Body of pancreas (tissue), 4 donors: ENCODE data around the gene MAP7D1. TPM values are rescaled to one million over a fixed set of nuclear protein-coding genes. Genes with fewer than 3 reads are reported as not detected.

Experiments
- ATAC-seq: fragments of 150-250 bp; one replicate; pipeline ENCODE4 v1.9.1; 2016
- DNase-seq, 4 donors: peaks; one replicate each; pipeline ENCODE4 v3.0.0-alpha.2; 2019
- H3K27ac ChIP-seq, 4 donors: fragments of 200-600 bp; sonication (generic); 1 replicate in 3 of 4; 2 replicates in 1 of 4; pipeline versions ENCODE4 v1.5.1 to v1.6.1; 2016 to 2019; ENCODE audit warnings: mild to moderate bottlenecking in 1 of 4, mixed read lengths in 1 of 4, moderate library complexity in 1 of 4
- H3K27me3 ChIP-seq, 2 donors: fragments of 200-600 bp; sonication (generic); one replicate each; pipeline ENCODE4 v1.6.0; 2016; ENCODE audit warnings: mild to moderate bottlenecking in 1 of 2
- H3K36me3 ChIP-seq, 2 donors: fragments of 200-600 bp; sonication (generic); replicated peaks in 1 of 2; 2 replicates each; pipeline ENCODE4 v1.5.1; 2016; ENCODE audit warnings: low read depth in 2 of 2; ENCODE audit not compliant: insufficient read depth in 1 of 2
- H3K4me1 ChIP-seq: fragments of 200-600 bp; sonication (generic); one replicate; pipeline ENCODE4 v1.6.0; 2016
- H3K4me3 ChIP-seq, 2 donors: fragments of 200-600 bp; sonication (generic); 1 replicate in 1 of 2; 2 replicates in 1 of 2; pipeline ENCODE4 v1.5.1; 2016 to 2019
- H3K9me3 ChIP-seq, 3 donors: fragments of 200-600 bp; sonication (generic); 1 replicate in 2 of 3; 2 replicates in 1 of 3; pipeline ENCODE4 v1.5.1; 2016
- POLR2A ChIP-seq, 3 donors: fragments of 450-650 bp; IDR thresholded peaks; one replicate each; pipeline ENCODE4 v1.6.1; 2016; ENCODE audit warnings: antibody characterized with exemption in 3 of 3, mild to moderate bottlenecking in 2 of 3
- WGBS, 2 donors: methylation state at CpG; one replicate each; pipeline ENCODE4 v1.1.5; 2017; 5-methylcytosine and 5-hydroxymethylcytosine counted together
- intact Hi-C: fragments of 100-400 bp; cut with DNase I; formaldehyde crosslinking; loops from one replicate; pipeline ENCODE4 v1.15.1; 2023
- total RNA-seq, 2 donors: library from RNA; depleted of rRNA; stranded (reverse); fragments of >200 nt; gene quantifications; one replicate each; pipeline ENCODE4 v1.1.0, GENCODE V29; 2016
- TF ChIP-seq, protein P1 (sequence below), 7 experiments: fragments of 450-650 bp in 4 of 7; fragments of 200-600 bp in 3 of 7; sonication (generic) in 3 of 7; IDR thresholded peaks; one replicate each; pipeline ENCODE4 v1.5.1; 2016 to 2019; ENCODE audit warnings: antibody characterized with exemption in 7 of 7

MAP7D1 gene
- total RNA-seq, 2 donors from 2014 or later = 32.9 to 97.2 TPM

DNA sequence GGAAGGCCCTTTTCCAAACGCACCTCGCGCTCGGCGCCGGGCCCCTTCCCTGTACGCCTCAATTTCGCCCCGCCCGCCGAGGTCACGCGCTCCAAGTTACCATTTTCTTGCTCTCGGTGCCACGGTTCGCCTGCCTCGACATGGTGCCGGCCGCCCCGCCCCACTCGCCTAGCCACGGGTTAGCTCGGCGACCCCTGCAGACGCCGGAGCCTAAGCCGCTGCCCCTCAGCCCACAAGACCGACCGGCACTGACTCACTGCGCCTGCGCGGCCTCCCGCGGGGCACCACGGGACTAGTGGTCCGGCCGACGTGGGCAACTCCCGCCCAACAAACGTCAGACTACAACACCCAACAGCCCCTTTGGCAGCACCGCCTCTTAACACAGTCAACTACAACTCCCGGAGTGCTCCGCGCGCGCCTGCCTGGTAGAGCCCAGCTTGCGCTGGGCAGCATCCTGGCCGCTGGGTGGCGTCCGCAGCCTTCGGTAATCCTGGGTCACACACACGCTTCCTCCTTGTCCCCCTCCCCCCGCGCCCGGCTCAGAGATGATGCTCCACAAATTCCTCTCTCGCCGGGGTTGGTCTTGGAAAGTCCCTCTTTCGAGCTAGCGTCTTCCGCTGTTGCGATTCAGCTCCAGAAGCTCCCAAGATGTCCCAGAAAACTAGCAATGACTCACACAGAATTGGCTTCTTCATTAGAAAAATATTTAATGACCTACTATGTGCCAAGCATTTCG, 6.6 kb upstream of the MAP7D1 start, which contains the start of gene TRAPPC3:
Gene TRAPPC3 (minus strand): TSS at position 250 of the 736 bp plus-strand sequence. CDS start 108 bp downstream, at position 142.
- Histone ChIP-seq H3K4me1 (peaks cover 40% of the 10 kb centered on the region), H3K4me3 (peak within 1 kb of the TSS; percentile 40 to 47), H3K27me3 (no peaks in the 10 kb centered on the region), H3K9me3 (no peaks in the 10 kb centered on the region), H3K27ac (peak within 1 kb of the TSS; percentile 90 to 96 (median 94)), H3K36me3 (no peaks in the 10 kb centered on the region)
- WGBS, 2 donors = 1% methylated on average over 34 to 60 of the region's 62 CpGs
- peak; percentile 100 for DNase-seq
- intact Hi-C loops = loop anchor here (10.0 kb wide), 1 partner anchor 55 kb away; no protein-coding TSS in a partner anchor
- ATAC-seq = peak; percentile 92
- TF ChIP-seq, protein P1, sequence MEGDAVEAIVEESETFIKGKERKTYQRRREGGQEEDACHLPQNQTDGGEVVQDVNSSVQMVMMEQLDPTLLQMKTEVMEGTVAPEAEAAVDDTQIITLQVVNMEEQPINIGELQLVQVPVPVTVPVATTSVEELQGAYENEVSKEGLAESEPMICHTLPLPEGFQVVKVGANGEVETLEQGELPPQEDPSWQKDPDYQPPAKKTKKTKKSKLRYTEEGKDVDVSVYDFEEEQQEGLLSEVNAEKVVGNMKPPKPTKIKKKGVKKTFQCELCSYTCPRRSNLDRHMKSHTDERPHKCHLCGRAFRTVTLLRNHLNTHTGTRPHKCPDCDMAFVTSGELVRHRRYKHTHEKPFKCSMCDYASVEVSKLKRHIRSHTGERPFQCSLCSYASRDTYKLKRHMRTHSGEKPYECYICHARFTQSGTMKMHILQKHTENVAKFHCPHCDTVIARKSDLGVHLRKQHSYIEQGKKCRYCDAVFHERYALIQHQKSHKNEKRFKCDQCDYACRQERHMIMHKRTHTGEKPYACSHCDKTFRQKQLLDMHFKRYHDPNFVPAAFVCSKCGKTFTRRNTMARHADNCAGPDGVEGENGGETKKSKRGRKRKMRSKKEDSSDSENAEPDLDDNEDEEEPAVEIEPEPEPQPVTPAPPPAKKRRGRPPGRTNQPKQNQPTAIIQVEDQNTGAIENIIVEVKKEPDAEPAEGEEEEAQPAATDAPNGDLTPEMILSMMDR (IDR thresholded peaks at IDR 0.05) = peak; percentile 90 to 100 (median 99)
- TF ChIP-seq POLR2A (IDR thresholded peaks at IDR 0.05) = peak; percentile 49 to 89 (median 77)

GRCh38 chr1:36149973-36150295, 6.0 kb upstream of the MAP7D1 start:
- no peak overlapping the region for H3K4me3 ChIP-seq
- no peaks in the 10 kb centered on the region for H3K36me3 ChIP-seq
- no peak for DNase-seq
- no peak for TF ChIP-seq POLR2A (IDR thresholded peaks at IDR 0.05)
- TF ChIP-seq, protein P1 (IDR thresholded peaks at IDR 0.05) = no peak
- intact Hi-C loops = loop anchor here (5.0 to 10.0 kb wide), 2 partner anchors 37 to 55 kb away; no protein-coding TSS in a partner anchor
- H3K27me3 ChIP-seq = no peaks in the 10 kb centered on the region
- peak overlapping the region; percentile 90 to 96 (median 94) for H3K27ac ChIP-seq
- peaks cover 43% of the 10 kb centered on the region for H3K4me1 ChIP-seq
- WGBS, 2 donors = 34 to 40% methylated on average over 5 to 6 of the region's 6 CpGs
- no peaks in the 10 kb centered on the region for H3K9me3 ChIP-seq
- ATAC-seq = no peak

- DNase-seq (peak; percentile 93 to 97 (median 96)), ATAC-seq (peak; percentile 74)
- 0 to 11% methylated on average over 3 to 12 of the region's 12 CpGs for WGBS, 2 donors
- H3K4me3 ChIP-seq = no peak overlapping the region
- peak; percentile 30 to 82 (median 75) for TF ChIP-seq POLR2A (IDR thresholded peaks at IDR 0.05)
- TF ChIP-seq, protein P1 (IDR thresholded peaks at IDR 0.05) = no peak
- peak overlapping the region; percentile 90 to 96 (median 94) for H3K27ac ChIP-seq
- peaks cover 47% of the 10 kb centered on the region for H3K4me1 ChIP-seq
- no peaks in the 10 kb centered on the region for H3K27me3 ChIP-seq
- no peaks in the 10 kb centered on the region for H3K36me3 ChIP-seq
- intact Hi-C loops = loop anchor here (5.0 kb wide), 1 partner anchor 37 kb away; no protein-coding TSS in a partner anchor
- H3K9me3 ChIP-seq = no peaks in the 10 kb centered on the region
These were observed 5.4 kb upstream of the MAP7D1 start for GRCh38 chr1:36150296-36151133.

- Histone ChIP-seq H3K4me3 (no peak overlapping the region), H3K27ac (peak overlapping the region; percentile 90 to 96 (median 94)), H3K27me3 (no peaks in the 10 kb centered on the region), H3K9me3 (no peaks in the 10 kb centered on the region), H3K4me1 (peaks cover 47% of the 10 kb centered on the region), H3K36me3 (no peaks in the 10 kb centered on the region)
- ATAC-seq (no peak), DNase-seq (no peak)
- TF ChIP-seq, protein P1 (IDR thresholded peaks at IDR 0.05) = no peak
- TF ChIP-seq POLR2A (IDR thresholded peaks at IDR 0.05) = no peak
- intact Hi-C loops = loop anchor here (5.0 kb wide), 1 partner anchor 36 kb away; no protein-coding TSS in a partner anchor
- WGBS, 2 donors = 0 to 8% methylated on average over 1 of the region's 1 CpG
These were observed 4.7 kb upstream of the MAP7D1 start for GRCh38 chr1:36151134-36151844.
